NCI-H2029 (cell line): ENCODE results near the gene DSG2.
"Not testable (repeated sequence)": the region's sequence is repeated elsewhere in the genome, so short reads cannot be mapped to it uniquely, and the experiment has no call there.

Experiments
- DNase-seq: peaks from one replicate; lab custom pipeline; 2025; lab: John Stamatoyannopoulos, UW

The DSG2 gene

DNA sequence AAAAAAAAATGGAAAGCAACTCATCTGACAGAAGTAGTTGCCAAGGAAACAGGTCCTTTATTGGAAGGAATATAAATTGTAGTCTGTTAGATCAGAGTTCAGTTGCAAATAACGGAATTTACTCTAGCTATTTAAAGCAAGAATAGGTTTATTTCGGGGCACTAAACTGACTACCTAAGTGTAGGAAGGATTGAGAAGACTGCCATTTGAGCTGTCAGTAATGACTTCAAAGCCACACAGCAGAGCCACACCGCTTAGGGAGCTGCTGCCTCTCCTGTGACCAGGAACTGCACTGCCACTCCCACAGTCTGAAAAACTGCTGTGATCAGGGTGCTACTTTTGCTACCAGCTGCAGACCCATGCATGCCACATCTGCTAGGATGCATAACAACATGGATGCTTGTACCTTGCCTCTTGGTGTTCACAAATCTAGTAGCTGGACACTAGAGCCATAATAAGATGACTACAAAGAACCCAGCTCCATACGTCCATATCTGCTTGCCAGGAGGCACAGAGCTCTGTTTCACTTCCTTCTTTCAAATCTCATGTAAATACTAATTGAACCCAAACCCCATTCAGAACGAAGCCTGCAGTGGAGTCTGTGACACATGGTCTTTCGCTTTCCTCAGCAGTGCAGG is 2.2 kb downstream of the DSG2 start:
- DNase-seq, result no peak

GRCh38 chr18:31503011-31503410 is 5.0 kb downstream of the DSG2 start:
- no peak for DNase-seq

DNA sequence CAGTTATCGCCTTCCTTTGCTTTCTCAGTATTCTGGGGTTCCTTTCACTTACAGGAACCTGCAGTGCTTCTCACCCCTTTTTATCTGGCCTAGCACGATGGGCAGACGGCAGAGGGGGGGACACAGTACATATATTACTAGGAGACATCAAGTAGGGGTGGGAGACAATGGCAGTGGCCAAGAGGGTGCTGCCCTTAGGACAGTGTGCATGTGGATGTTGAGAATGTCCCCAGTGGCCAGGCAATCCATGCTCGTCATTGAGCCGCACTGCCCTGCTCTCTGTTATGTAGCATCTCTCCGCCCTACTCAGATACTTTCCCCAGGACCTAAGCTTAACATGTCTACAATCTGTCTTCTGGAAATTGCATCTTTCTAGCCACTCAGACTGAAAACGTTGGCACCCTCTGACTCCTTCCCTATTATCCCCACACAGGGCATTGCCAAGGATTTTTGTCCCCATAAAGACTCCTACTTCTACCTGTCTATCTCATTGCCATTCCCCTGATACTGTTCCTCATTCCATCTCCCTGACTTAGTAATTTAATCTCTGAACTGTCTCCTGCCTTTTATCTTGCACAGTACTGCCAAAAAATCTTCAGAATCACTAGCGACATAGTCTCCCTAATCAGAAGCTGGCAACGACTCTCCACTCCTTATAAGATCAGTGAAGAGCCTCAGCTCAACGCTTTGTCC is 6.6 kb downstream of the DSG2 start:
- no peak for DNase-seq

DNA sequence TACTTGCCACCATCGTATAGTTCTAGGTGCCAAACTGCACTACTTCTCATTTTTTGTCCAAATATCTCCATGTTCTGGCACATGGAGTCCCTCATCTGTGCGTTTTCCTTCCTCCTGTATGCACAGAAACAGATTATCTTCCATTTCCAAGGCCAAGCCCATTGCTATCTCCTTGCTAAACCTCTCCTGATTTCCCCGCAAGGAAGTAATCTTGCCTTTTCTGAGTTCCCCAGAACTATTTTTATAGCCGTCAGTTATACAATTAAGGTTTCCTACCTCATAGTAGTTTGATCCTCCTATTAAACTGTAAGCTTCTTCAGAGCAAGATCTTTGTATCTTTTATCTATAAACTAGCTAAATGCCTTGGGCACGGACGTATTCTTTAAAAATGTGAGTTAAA is 7.2 kb downstream of the DSG2 start:
- DNase-seq, result no peak

- DNase-seq, result no peak
Measured at GRCh38 chr18:31506024-31506742, 8.2 kb downstream of the DSG2 start.

DNA sequence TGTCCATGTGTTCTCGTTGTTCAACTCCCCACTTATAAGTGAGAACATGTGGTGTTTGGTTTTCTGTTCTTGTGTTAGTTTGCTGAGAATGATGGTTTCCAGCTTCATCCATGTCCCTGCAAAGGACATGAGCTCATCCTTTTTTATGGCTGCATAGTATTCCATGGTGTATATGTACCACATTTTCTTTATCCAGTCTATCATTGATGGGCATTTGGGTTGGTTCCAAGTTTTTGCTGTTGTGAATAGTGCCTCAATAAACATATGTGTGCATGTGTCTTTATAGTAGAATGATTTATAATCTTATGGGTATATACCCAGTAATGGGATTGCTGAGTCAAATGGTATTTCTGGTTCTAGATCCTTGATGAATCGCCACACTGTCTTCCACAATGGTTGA is 9.1 kb downstream of the DSG2 start:
- not testable (repeated sequence) for DNase-seq

DNA sequence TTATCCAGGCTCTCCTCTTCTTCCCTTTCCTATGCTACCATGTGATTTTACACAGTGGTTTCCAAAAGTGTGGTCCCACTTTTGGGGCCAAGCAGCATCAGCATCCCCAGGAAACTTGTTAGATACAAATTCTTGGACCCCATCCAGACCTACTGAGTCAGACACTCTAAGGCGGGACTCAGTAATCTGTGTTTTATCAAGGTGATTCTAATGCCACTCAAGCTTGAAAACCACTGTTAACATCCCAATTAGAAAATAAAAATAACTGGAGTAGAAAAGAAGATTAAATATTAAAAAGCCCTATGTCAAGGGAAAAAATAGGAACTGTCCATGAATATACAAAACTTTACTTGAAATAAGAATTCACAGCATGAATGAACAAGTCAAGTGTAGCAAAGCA is 10.8 kb downstream of the DSG2 start:
- no peak for DNase-seq

- no peak for DNase-seq
Measured at GRCh38 chr18:31509571-31509970, 11.6 kb downstream of the DSG2 start.

DNA sequence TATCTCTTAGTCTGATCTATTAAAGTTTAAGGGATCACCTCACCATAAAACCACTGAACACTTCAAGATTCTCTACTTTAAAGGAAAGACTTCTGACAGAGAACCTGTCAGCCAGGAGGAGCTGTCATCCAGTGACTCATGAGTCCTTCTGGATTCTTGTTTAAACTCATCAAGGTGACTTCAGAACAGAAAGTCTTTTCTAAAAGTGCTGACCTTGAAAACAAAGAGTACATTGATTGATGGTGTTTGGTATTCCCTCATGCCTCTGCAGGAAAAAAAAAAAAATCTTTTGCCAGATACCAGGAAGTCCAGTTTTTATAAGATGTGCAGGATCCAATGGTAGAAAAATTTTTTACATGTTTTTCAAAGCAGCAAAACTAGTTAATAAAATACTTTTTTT is 12.3 kb downstream of the DSG2 start:
- no peak for DNase-seq

GRCh38 chr18:31511098-31511497 is 13.1 kb downstream of the DSG2 start:
- DNase-seq, result no peak

- no peak for DNase-seq
Measured at GRCh38 chr18:31512203-31512764, 14.3 kb downstream of the DSG2 start.

- no peak for DNase-seq
Measured at GRCh38 chr18:31513189-31513935, 15.4 kb downstream of the DSG2 start.

- DNase-seq, result no peak
Measured at GRCh38 chr18:31516437-31516836, 18.5 kb downstream of the DSG2 start.

GRCh38 chr18:31526374-31526773 is 28.4 kb downstream of the DSG2 start:
- no peak for DNase-seq

DNA sequence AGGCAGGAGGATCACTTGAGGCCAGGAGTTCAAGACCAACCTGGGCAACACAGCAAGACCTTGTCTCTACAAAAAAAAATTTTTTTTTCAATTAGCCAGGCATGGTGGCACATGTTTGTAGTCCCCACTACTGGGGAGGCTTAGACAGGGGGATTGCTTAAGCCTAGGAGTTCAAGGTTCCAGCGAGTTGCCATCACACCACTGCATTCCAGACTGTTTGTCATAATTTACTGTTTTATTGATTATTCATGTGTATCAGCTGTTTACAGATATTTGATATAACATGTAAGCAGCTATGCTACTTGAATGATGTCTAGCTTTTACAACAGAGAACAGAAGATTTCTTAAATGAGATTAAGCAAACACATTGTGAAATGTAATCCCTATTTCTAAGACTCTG is 35.3 kb downstream of the DSG2 start:
- DNase-seq, result no peak

DNA sequence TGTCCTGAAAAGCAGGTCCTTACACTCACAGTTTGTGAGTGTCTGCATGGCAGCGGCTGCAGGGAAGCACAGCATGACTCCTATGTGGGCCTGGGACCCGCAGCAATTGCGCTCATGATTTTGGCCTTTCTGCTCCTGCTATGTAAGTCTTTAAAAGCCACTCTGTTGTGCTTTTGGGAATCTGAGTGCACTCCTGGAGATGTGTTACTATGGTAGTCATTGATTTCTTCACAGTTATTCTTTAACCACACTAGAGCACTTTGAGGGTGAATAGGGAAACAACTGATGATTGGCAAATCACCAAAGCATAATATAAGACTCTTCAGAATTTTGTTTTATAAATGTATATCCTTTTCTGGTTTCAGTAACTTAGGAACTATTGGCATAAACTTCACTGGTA is 40.9 kb downstream of the DSG2 start:
- DNase-seq, result no peak

DNA sequence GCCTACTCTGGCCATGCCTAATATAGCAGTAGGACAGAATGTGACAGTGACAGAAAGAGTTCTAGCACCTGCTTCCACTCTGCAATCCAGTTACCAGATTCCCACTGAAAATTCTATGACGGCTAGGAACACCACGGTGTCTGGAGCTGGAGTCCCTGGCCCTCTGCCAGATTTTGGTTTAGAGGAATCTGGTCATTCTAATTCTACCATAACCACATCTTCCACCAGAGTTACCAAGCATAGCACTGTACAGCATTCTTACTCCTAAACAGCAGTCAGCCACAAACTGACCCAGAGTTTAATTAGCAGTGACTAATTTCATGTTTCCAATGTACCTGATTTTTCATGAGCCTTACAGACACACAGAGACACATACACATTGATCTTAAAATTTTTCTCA is 48.5 kb downstream of the DSG2 start:
- DNase-seq, result no peak

GRCh38 chr18:31548853-31549252 is 50.9 kb downstream of the DSG2 start:
- DNase-seq, result no peak

GRCh38 chr18:31549416-31549815 is 51.4 kb downstream of the DSG2 start:
- no peak for DNase-seq

DNA sequence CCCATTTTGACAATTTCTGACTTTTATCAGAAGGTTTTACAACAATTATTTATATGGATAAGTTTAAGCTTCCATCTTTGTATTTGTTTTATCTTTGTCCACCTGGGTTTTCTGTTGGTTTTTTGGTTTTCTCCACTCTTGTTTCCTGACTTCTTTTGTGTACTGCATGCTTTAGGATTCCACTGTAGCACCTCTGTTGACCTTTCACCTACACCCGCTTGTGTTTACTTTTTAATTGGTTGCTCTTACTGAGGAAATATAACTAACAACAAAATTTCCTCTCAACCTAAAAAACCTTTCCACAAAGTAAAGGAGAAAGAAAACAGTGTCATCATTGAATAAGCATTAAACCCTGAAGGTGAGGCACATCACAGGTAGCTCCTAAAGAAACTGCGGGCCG is 53.9 kb downstream of the DSG2 start:
- no peak for DNase-seq

- no peak for DNase-seq
Measured at GRCh38 chr18:31553800-31554199, 55.8 kb downstream of the DSG2 start.

- DNase-seq, result no peak
Measured at GRCh38 chr18:31554776-31555175, 56.8 kb downstream of the DSG2 start.
